Mesenchymal stem cell (in vitro differentiated cells and primary cell): Measurements from ENCODE around the gene TRIP6.

ENCODE experiments used
- DNase-seq: peaks from one replicate; pipeline ENCODE4 v3.0.0-alpha.2; 2013
- H2AFZ ChIP-seq: one replicate; pipeline ENCODE4 v1.6.1; 2013; ENCODE audit warnings: low read depth, mild to moderate bottlenecking, control low read depth, inconsistent platforms, low read length, moderate library complexity
- H2AK5ac ChIP-seq: 2 replicates; pipeline ENCODE4 v1.6.1; 2013; ENCODE audit warnings: low read length, moderate library complexity, mild to moderate bottlenecking, inconsistent platforms; ENCODE audit not compliant: severe bottlenecking
- H2BK120ac ChIP-seq: one replicate; pipeline ENCODE4 v1.6.1; 2013; ENCODE audit warnings: low read depth, mild to moderate bottlenecking, inconsistent platforms, low read length, moderate library complexity
- H2BK12ac ChIP-seq, 2 experiments: one replicate each; pipeline ENCODE4 v1.6.1; 2013; ENCODE audit warnings: inconsistent platforms in 2 of 2, low read length in 2 of 2, mild to moderate bottlenecking in 2 of 2, moderate library complexity in 2 of 2, control low read depth in 1 of 2
- H2BK15ac ChIP-seq: one replicate; pipeline ENCODE4 v1.6.1; 2013; ENCODE audit warnings: mild to moderate bottlenecking, low read depth, inconsistent platforms; ENCODE audit not compliant: poor library complexity, severe bottlenecking
- H2BK5ac ChIP-seq: 2 replicates; pipeline ENCODE4 v1.6.1; 2013; ENCODE audit warnings: low read depth, mild to moderate bottlenecking, low read length, control low read depth, inconsistent platforms; ENCODE audit not compliant: poor library complexity, severe bottlenecking
- H3K14ac ChIP-seq, 2 experiments: one replicate each; pipeline ENCODE4 v1.6.1; 2013; ENCODE audit warnings: inconsistent platforms in 2 of 2, low read length in 2 of 2, control low read depth in 1 of 2, mild to moderate bottlenecking in 1 of 2, moderate library complexity in 1 of 2
- H3K18ac ChIP-seq, 2 experiments: one replicate each; pipeline ENCODE4 v1.6.1; 2013; ENCODE audit warnings: inconsistent platforms in 2 of 2, low read length in 2 of 2, control low read depth in 1 of 2, low read depth in 1 of 2, mild to moderate bottlenecking in 1 of 2
- H3K23ac ChIP-seq, 2 experiments: one replicate each; pipeline ENCODE4 v1.6.1; 2013; ENCODE audit warnings: inconsistent platforms in 2 of 2, low read length in 2 of 2, mild to moderate bottlenecking in 2 of 2, moderate library complexity in 2 of 2, control low read depth in 1 of 2
- H3K27ac ChIP-seq: 2 replicates; pipeline ENCODE4 v1.5.1; 2013; ENCODE audit warnings: mild to moderate bottlenecking, moderate library complexity, low read length, control low read depth, inconsistent platforms; ENCODE audit not compliant: poor library complexity, severe bottlenecking
- H3K27me3 ChIP-seq, 2 experiments: 2 replicates each; pipeline versions ENCODE4 v1.6.1 to v1.7.0; 2013; ENCODE audit warnings: low read length in 2 of 2, mild to moderate bottlenecking in 2 of 2, moderate library complexity in 2 of 2, control low read depth in 1 of 2, inconsistent platforms in 1 of 2; ENCODE audit not compliant: control insufficient read depth in 1 of 2, insufficient read depth in 1 of 2
- H3K36me3 ChIP-seq, 2 experiments: 2 replicates each; pipeline versions ENCODE4 v1.6.1 to v1.7.0; 2013; ENCODE audit warnings: low read length in 2 of 2, control low read depth in 1 of 2, inconsistent platforms in 1 of 2, low read depth in 1 of 2, mild to moderate bottlenecking in 1 of 2; ENCODE audit not compliant: insufficient read depth in 2 of 2, control insufficient read depth in 1 of 2
- H3K4ac ChIP-seq, 2 experiments: one replicate each; pipeline ENCODE4 v1.6.1; 2013; ENCODE audit warnings: inconsistent platforms in 2 of 2, low read length in 2 of 2, mild to moderate bottlenecking in 2 of 2, moderate library complexity in 2 of 2, control low read depth in 1 of 2, low read depth in 1 of 2
- H3K4me1 ChIP-seq: 2 replicates; pipeline ENCODE4 v1.6.1; 2013; ENCODE audit warnings: low read depth, low read length, control low read depth; ENCODE audit not compliant: control insufficient read depth, insufficient read depth
- H3K4me2 ChIP-seq: 2 replicates; pipeline ENCODE4 v1.6.1; 2013; ENCODE audit warnings: low read length, mild to moderate bottlenecking, inconsistent platforms; ENCODE audit not compliant: poor library complexity, severe bottlenecking
- H3K4me3 ChIP-seq, 2 experiments: 2 replicates each; pipeline versions ENCODE4 v1.5.1 to v1.7.0; 2013; ENCODE audit warnings: low read length in 2 of 2, mild to moderate bottlenecking in 2 of 2, control low read depth in 1 of 2, low read depth in 1 of 2; ENCODE audit not compliant: insufficient read depth in 1 of 2
- H3K79me1 ChIP-seq: replicated peaks from 2 replicates; pipeline ENCODE4 v1.6.1; 2013; ENCODE audit warnings: mild to moderate bottlenecking, control low read depth, low read length, inconsistent platforms; ENCODE audit not compliant: poor library complexity, severe bottlenecking
- H3K9ac ChIP-seq: 2 replicates; pipeline ENCODE4 v1.7.0; 2013; ENCODE audit warnings: mild to moderate bottlenecking, low read length, moderate library complexity
- H3K9me3 ChIP-seq: 2 replicates; pipeline ENCODE4 v1.7.0; 2013; ENCODE audit warnings: mild to moderate bottlenecking, low read length; ENCODE audit not compliant: control insufficient read depth
- H4K8ac ChIP-seq: one replicate; pipeline ENCODE4 v1.6.1; 2013; ENCODE audit warnings: inconsistent platforms, mild to moderate bottlenecking, low read length, moderate library complexity
- H4K91ac ChIP-seq: one replicate; pipeline ENCODE4 v1.6.1; 2013; ENCODE audit warnings: mild to moderate bottlenecking, low read length, inconsistent platforms
- WGBS: methylation state at CpG from one replicate; pipeline ENCODE4 v1.1.7; 2013; ENCODE audit warnings: mixed read lengths; 5-methylcytosine and 5-hydroxymethylcytosine counted together

Gene TRIP6

DNA sequence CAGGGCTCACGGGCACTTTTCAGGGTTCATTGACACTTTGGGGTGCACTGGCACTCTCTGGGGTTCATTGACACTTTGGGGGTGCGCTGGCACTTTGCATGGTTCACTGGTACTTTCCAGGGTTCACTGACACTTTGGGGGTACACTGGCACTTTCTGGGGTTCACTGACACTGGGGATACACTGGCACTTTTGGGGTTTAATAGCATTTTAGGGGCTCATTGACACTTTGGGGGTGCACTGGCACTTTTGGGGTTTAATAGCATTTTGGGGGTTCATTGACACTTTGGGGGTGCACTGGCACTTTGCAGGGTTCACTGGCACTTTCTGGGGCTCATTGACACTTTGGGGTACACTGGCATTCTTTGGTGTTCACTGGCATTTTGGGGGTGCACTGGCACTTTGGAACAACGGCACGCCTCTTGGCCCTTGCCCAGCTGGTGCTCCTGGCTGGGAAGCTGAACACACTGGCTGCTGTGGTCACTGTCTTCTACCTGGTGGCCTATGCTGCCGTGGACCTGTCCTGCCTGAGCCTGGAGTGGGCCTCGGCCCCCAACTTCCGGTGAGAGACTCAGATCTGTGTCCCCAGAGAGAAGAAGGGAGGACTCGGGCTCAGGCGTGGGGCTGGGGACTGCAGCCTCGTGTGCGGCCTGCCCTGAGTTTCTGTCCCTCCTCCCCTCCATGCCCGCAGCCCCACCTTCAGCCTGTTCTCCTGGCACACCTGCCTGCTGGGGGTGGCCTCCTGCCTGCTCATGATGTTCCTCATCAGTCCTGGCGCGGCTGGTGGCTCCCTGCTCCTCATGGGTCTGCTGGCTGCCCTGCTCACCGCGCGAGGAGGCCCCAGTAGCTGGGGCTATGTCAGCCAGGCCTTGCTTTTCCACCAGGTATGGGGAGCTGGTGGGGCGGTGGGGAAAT lies 6.2 kb upstream of the TRIP6 start:
- peaks cover 19% of the 10 kb centered on the region for H3K4me1 ChIP-seq
- WGBS = 98% methylated on average over 18 of the region's 18 CpGs
- peaks cover 24% of the 10 kb centered on the region for H3K79me1 ChIP-seq
- no peak overlapping the region for H2AFZ ChIP-seq
- no peaks in the 10 kb centered on the region for H3K9me3 ChIP-seq
- H3K4me3 ChIP-seq = no peak overlapping the region
- no peak overlapping the region for H2BK120ac ChIP-seq
- no peak overlapping the region for H2BK5ac ChIP-seq
- H2AK5ac ChIP-seq = no peak overlapping the region
- no peak overlapping the region for H3K27ac ChIP-seq
- H2BK15ac ChIP-seq = no peak overlapping the region
- H2BK12ac ChIP-seq = no peak overlapping the region
- DNase-seq = no peak
- H3K4me2 ChIP-seq = no peak overlapping the region
- H3K27me3 ChIP-seq = no peaks in the 10 kb centered on the region
- H3K23ac ChIP-seq = no peak overlapping the region
- H3K36me3 ChIP-seq = peaks cover 29 to 58% of the 10 kb centered on the region in 2 experiments
- no peak overlapping the region for H3K18ac ChIP-seq
- H4K91ac ChIP-seq = no peak overlapping the region
- H4K8ac ChIP-seq = no peak overlapping the region
- H3K9ac ChIP-seq = no peak overlapping the region
- no peak overlapping the region for H3K4ac ChIP-seq
- H3K14ac ChIP-seq = no peak overlapping the region

DNA sequence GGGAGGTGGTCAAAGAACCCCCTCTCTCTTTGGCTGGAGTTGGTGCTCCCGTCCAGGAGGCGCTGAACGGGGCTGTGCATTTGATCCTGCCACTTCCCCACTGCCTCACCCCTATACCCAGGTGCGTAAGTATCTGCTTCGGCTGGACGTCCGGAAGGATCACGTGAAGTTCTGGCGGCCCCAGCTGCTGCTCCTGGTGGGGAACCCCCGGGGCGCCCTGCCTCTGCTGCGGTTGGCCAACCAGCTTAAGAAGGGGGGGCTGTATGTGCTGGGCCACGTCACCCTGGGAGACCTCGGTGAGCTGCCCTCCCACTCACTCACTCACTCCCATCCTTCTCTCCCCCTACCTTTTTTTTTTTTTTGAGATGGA lies 5.6 kb upstream of the TRIP6 start:
- Histone ChIP-seq H4K8ac (no peak overlapping the region), H3K4me1 (peaks cover 23% of the 10 kb centered on the region), H3K18ac (no peak overlapping the region), H2AFZ (no peak overlapping the region), H4K91ac (no peak overlapping the region), H3K4ac (no peak overlapping the region), H3K9ac (no peak overlapping the region), H3K36me3 (peaks cover 29 to 65% of the 10 kb centered on the region in 2 experiments), H3K27ac (no peak overlapping the region), H2BK12ac (no peak overlapping the region), H2BK5ac (no peak overlapping the region), H3K9me3 (no peaks in the 10 kb centered on the region), H2BK15ac (no peak overlapping the region), H3K79me1 (peaks cover 28% of the 10 kb centered on the region), H3K23ac (no peak overlapping the region), H3K4me3 (no peak overlapping the region), H3K27me3 (no peaks in the 10 kb centered on the region), H3K4me2 (no peak overlapping the region), H2BK120ac (no peak overlapping the region), H2AK5ac (no peak overlapping the region), H3K14ac (no peak overlapping the region)
- DNase-seq = no peak
- WGBS = 97% methylated on average over 14 of the region's 14 CpGs

GRCh38 chr7:100863406-100863950 lies 3.7 kb upstream of the TRIP6 start:
- H2AFZ ChIP-seq = no peak overlapping the region
- H4K8ac ChIP-seq = no peak overlapping the region
- H2BK120ac ChIP-seq = no peak overlapping the region
- H2BK5ac ChIP-seq = no peak overlapping the region
- peaks cover 29 to 63% of the 10 kb centered on the region in 2 experiments for H3K36me3 ChIP-seq
- WGBS = 87% methylated on average over 10 of the region's 10 CpGs
- H2AK5ac ChIP-seq = no peak overlapping the region
- peaks cover 18% of the 10 kb centered on the region for H3K4me1 ChIP-seq
- no peak overlapping the region for H3K27ac ChIP-seq
- H3K18ac ChIP-seq = no peak overlapping the region
- no peak overlapping the region for H3K4ac ChIP-seq
- no peak overlapping the region for H2BK12ac ChIP-seq
- H3K9ac ChIP-seq = no peak overlapping the region
- no peaks in the 10 kb centered on the region for H3K9me3 ChIP-seq
- H3K23ac ChIP-seq = no peak overlapping the region
- H3K14ac ChIP-seq = no peak overlapping the region
- no peak for DNase-seq
- H3K4me3 ChIP-seq = no peak overlapping the region
- no peaks in the 10 kb centered on the region for H3K27me3 ChIP-seq
- H4K91ac ChIP-seq = no peak overlapping the region
- H3K4me2 ChIP-seq = no peak overlapping the region
- H2BK15ac ChIP-seq = no peak overlapping the region
- H3K79me1 ChIP-seq = peaks cover 27% of the 10 kb centered on the region

DNA sequence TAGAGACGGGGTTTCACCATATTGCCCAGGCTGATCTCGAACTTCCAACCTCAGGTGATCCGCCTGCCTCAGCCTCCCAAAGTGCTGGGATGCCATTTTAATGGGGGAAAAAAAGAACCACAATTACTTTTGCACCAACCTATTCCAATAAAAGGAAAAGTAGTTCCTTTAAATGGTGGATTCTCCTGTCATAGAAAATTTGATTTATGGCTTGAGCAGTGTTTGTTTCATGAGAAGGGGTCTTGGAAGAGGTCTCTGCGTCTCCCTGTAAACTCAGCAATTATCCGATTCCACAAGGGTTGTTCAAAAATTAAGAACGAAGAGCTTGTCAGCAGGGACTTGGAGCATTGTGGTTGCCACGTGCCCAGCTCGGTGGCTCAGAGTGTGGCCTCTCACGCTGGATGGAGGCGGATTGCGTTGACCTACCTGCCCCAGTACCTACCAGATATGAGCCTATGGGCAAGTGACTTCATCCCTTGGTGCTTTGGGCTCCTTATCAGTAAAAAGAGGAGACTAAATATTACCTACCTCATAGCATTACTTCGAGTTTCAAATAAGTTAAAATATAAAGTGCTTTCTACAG lies 2.8 kb upstream of the TRIP6 start:
- Histone ChIP-seq H3K4me3 (no peak overlapping the region), H3K4me2 (no peak overlapping the region), H3K4ac (no peak overlapping the region), H3K36me3 (peaks cover 23 to 62% of the 10 kb centered on the region in 2 experiments), H3K79me1 (peaks cover 22% of the 10 kb centered on the region), H2BK5ac (no peak overlapping the region), H3K18ac (no peak overlapping the region), H3K23ac (no peak overlapping the region), H3K4me1 (peaks cover 26% of the 10 kb centered on the region), H3K27ac (no peak overlapping the region), H2BK15ac (no peak overlapping the region), H2BK120ac (no peak overlapping the region), H4K91ac (no peak overlapping the region), H2AK5ac (no peak overlapping the region), H4K8ac (no peak overlapping the region), H3K27me3 (no peaks in the 10 kb centered on the region), H3K14ac (no peak overlapping the region), H2AFZ (no peak overlapping the region), H3K9ac (no peak overlapping the region), H3K9me3 (no peaks in the 10 kb centered on the region), H2BK12ac (no peak overlapping the region)
- 93% methylated on average over 11 of the region's 12 CpGs for WGBS
- DNase-seq = no peak
